ENCODE data around the gene TUBB3.
A peak's percentile ranks its signal among the peaks of the same experiment; 100 is the strongest.

Gene TUBB3

GRCh38 chr16:89945654-89946053 lies 22.5 kb downstream of the TUBB3 start:
- peaks cover 19% of the 10 kb centered on the region for H3K4me1 ChIP-seq (ENCODE audit: control insufficient read depth, insufficient read depth, low read length)
- H3K27ac ChIP-seq (ENCODE audit: low read length), result no peak overlapping the region
- no peaks in the 10 kb centered on the region for H3K9me3 ChIP-seq (ENCODE audit: control insufficient read depth in 2 of 2, low read length in 2 of 2)
- H3K27me3 ChIP-seq (ENCODE audit: control insufficient read depth in 1 of 2, insufficient read depth in 2 of 2, low read length in 2 of 2), result no peaks in the 10 kb centered on the region
- H3K9ac ChIP-seq (ENCODE audit: low read length in 2 of 2), result no peak overlapping the region
- no peaks in the 10 kb centered on the region for H3K36me3 ChIP-seq (ENCODE audit: control insufficient read depth in 2 of 2, insufficient read depth in 2 of 2, low read length in 2 of 2)
- H3K4me3 ChIP-seq (ENCODE audit: low read length in 2 of 2), result no peak overlapping the region

DNA sequence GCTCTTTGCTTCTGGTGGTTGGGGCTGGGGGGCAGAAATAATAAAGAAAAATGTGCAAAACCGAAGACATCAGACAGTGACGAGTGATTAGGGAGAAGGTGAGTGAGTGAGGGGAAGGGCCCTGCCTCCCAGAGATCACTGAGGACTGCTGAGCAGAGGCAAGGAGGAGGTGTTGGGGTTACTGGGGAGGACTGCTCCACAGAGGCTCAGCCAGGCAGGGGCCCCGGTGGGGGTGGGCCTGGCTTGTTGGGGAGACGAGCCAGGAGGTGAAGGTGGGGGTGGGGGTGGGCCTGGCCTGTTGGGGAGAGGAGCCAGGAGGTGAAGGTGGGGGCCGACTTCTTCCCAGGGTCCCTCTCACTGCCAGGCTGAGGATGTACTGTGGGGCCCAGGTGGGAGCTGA lies 23.4 kb downstream of the TUBB3 start:
- Histone ChIP-seq H3K27me3 (ENCODE audit: control insufficient read depth in 1 of 2, insufficient read depth in 2 of 2, low read length in 2 of 2) (no peaks in the 10 kb centered on the region), H3K4me1 (ENCODE audit: control insufficient read depth, insufficient read depth, low read length) (peaks cover 19% of the 10 kb centered on the region), H3K4me3 (ENCODE audit: low read length in 2 of 2) (no peak overlapping the region), H3K9me3 (ENCODE audit: control insufficient read depth in 2 of 2, low read length in 2 of 2) (no peaks in the 10 kb centered on the region), H3K27ac (ENCODE audit: low read length) (no peak overlapping the region), H3K9ac (ENCODE audit: low read length in 2 of 2) (no peak overlapping the region), H3K36me3 (ENCODE audit: control insufficient read depth in 2 of 2, insufficient read depth in 2 of 2, low read length in 2 of 2) (no peaks in the 10 kb centered on the region)

DNA sequence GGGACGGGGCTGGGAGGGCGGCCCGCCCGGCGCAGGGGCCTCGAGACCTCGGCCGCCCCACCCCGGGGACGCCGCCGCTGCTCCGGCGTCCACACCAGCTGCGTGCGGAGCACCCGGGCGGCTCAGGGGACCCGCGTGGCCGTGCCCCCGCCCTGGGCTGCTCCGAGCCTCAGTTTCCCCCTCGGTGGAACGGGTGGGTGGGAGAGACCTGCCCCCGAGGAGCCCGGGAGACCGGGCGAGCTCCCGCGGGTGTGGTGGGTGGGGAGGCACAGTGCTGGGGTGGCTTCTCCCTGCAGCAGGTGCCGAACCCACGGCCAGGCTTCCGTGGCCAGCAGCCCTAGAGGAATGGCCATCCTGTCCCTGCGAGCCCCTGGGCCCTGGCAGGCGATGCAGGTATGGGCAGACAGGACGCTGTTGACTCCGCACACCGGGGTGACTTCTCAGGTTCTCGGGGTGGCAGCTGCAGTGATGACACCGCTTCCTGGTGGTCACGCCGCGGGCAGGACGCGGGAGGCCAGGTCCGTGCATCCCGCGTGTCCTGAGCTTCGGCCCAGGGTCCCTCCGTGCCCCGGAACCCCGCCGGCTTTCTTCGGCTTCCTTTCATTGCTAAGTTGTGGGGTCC lies 26.1 kb downstream of the TUBB3 start:
- Histone ChIP-seq H3K4me1 (ENCODE audit: control insufficient read depth, insufficient read depth, low read length) (peaks cover 19% of the 10 kb centered on the region), H3K4me3 (ENCODE audit: low read length in 2 of 2) (peak overlapping the region; percentile 55 to 72), H3K27ac (ENCODE audit: low read length) (no peak overlapping the region), H3K9me3 (ENCODE audit: control insufficient read depth in 2 of 2, low read length in 2 of 2) (no peaks in the 10 kb centered on the region), H3K9ac (ENCODE audit: low read length in 2 of 2) (peak overlapping the region; percentile 51), H3K27me3 (ENCODE audit: control insufficient read depth in 1 of 2, insufficient read depth in 2 of 2, low read length in 2 of 2) (no peaks in the 10 kb centered on the region), H3K36me3 (ENCODE audit: control insufficient read depth in 2 of 2, insufficient read depth in 2 of 2, low read length in 2 of 2) (no peaks in the 10 kb centered on the region)

DNA sequence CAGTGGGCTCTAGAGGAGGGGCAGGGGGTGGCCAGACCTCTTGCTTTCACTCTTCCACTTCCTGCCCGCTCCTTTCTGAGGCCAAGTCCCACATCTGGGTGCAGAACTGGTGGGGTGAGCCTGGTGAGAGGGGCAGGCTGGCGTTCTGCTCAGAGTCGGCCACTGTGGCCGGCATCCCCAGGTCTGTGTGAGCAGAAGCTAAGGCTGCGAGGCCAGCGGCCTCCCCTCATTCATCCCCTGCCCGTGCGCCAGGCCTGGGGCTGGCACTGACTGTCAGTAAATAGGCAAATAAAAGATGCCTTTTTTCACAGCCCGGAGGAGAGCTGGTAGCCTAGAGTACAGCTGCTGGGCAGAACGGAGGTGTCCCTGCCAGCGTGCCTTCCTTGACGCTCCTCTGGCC lies 26.6 kb downstream of the TUBB3 start:
- Histone ChIP-seq H3K9me3 (ENCODE audit: control insufficient read depth in 2 of 2, low read length in 2 of 2) (no peaks in the 10 kb centered on the region), H3K27me3 (ENCODE audit: control insufficient read depth in 1 of 2, insufficient read depth in 2 of 2, low read length in 2 of 2) (no peaks in the 10 kb centered on the region), H3K27ac (ENCODE audit: low read length) (no peak overlapping the region), H3K4me3 (ENCODE audit: low read length in 2 of 2) (peak overlapping the region in 1 of 2 donors; percentile 72), H3K36me3 (ENCODE audit: control insufficient read depth in 2 of 2, insufficient read depth in 2 of 2, low read length in 2 of 2) (no peaks in the 10 kb centered on the region), H3K9ac (ENCODE audit: low read length in 2 of 2) (no peak overlapping the region), H3K4me1 (ENCODE audit: control insufficient read depth, insufficient read depth, low read length) (peaks cover 19% of the 10 kb centered on the region)

- Histone ChIP-seq H3K4me1 (ENCODE audit: control insufficient read depth, insufficient read depth, low read length) (peaks cover 19% of the 10 kb centered on the region), H3K9ac (ENCODE audit: low read length in 2 of 2) (no peak overlapping the region), H3K27ac (ENCODE audit: low read length) (no peak overlapping the region), H3K9me3 (ENCODE audit: control insufficient read depth in 2 of 2, low read length in 2 of 2) (no peaks in the 10 kb centered on the region), H3K27me3 (ENCODE audit: control insufficient read depth in 1 of 2, insufficient read depth in 2 of 2, low read length in 2 of 2) (no peaks in the 10 kb centered on the region), H3K4me3 (ENCODE audit: low read length in 2 of 2) (no peak overlapping the region), H3K36me3 (ENCODE audit: control insufficient read depth in 2 of 2, insufficient read depth in 2 of 2, low read length in 2 of 2) (peaks cover 2 to 5% of the 10 kb centered on the region in 2 donors)
Measured at GRCh38 chr16:89951509-89951908, 28.4 kb downstream of the TUBB3 start.

GRCh38 chr16:89952049-89952448 lies 28.9 kb downstream of the TUBB3 start:
- Histone ChIP-seq H3K36me3 (ENCODE audit: control insufficient read depth in 2 of 2, insufficient read depth in 2 of 2, low read length in 2 of 2) (peaks cover 4 to 5% of the 10 kb centered on the region in 2 donors), H3K9ac (ENCODE audit: low read length in 2 of 2) (no peak overlapping the region), H3K27ac (ENCODE audit: low read length) (no peak overlapping the region), H3K4me3 (ENCODE audit: low read length in 2 of 2) (no peak overlapping the region), H3K4me1 (ENCODE audit: control insufficient read depth, insufficient read depth, low read length) (peaks cover 19% of the 10 kb centered on the region), H3K27me3 (ENCODE audit: control insufficient read depth in 1 of 2, insufficient read depth in 2 of 2, low read length in 2 of 2) (no peaks in the 10 kb centered on the region), H3K9me3 (ENCODE audit: control insufficient read depth in 2 of 2, low read length in 2 of 2) (no peaks in the 10 kb centered on the region)

- Histone ChIP-seq H3K4me3 (ENCODE audit: low read length in 2 of 2) (no peak overlapping the region), H3K4me1 (ENCODE audit: control insufficient read depth, insufficient read depth, low read length) (peaks cover 17% of the 10 kb centered on the region), H3K9me3 (ENCODE audit: control insufficient read depth in 2 of 2, low read length in 2 of 2) (no peaks in the 10 kb centered on the region)
Measured at GRCh38 chr16:89952551-89952950, 29.4 kb downstream of the TUBB3 start.

GRCh38 chr16:89953671-89954406 lies 30.7 kb downstream of the TUBB3 start:
- peaks cover 9% of the 10 kb centered on the region for H3K4me1 ChIP-seq (ENCODE audit: control insufficient read depth, insufficient read depth, low read length)
- no peaks in the 10 kb centered on the region for H3K9me3 ChIP-seq (ENCODE audit: control insufficient read depth in 2 of 2, low read length in 2 of 2)
- no peaks in the 10 kb centered on the region for H3K27me3 ChIP-seq (ENCODE audit: control insufficient read depth in 1 of 2, insufficient read depth in 2 of 2, low read length in 2 of 2)
- H3K4me3 ChIP-seq (ENCODE audit: low read length in 2 of 2), result no peak overlapping the region
- H3K36me3 ChIP-seq (ENCODE audit: control insufficient read depth in 2 of 2, insufficient read depth in 2 of 2, low read length in 2 of 2), result peaks cover 10 to 16% of the 10 kb centered on the region in 2 donors
- no peak overlapping the region for H3K27ac ChIP-seq (ENCODE audit: low read length)
- no peak overlapping the region for H3K9ac ChIP-seq (ENCODE audit: low read length in 2 of 2)

More at GRCh38 chr16:89952551-89952950, 29.4 kb downstream of the TUBB3 start:
- Histone ChIP-seq H3K27ac (ENCODE audit: low read length) (no peak overlapping the region), H3K27me3 (ENCODE audit: control insufficient read depth in 1 of 2, insufficient read depth in 2 of 2, low read length in 2 of 2) (no peaks in the 10 kb centered on the region), H3K36me3 (ENCODE audit: control insufficient read depth in 2 of 2, insufficient read depth in 2 of 2, low read length in 2 of 2) (peaks cover 6% of the 10 kb centered on the region in 2 donors), H3K9ac (ENCODE audit: low read length in 2 of 2) (no peak overlapping the region)

- Histone ChIP-seq H3K9me3 (ENCODE audit: control insufficient read depth in 2 of 2, low read length in 2 of 2) (no peaks in the 10 kb centered on the region), H3K27me3 (ENCODE audit: control insufficient read depth in 1 of 2, insufficient read depth in 2 of 2, low read length in 2 of 2) (no peaks in the 10 kb centered on the region), H3K4me1 (ENCODE audit: control insufficient read depth, insufficient read depth, low read length) (peaks cover 4% of the 10 kb centered on the region), H3K9ac (ENCODE audit: low read length in 2 of 2) (no peak overlapping the region), H3K27ac (ENCODE audit: low read length) (no peak overlapping the region), H3K36me3 (ENCODE audit: control insufficient read depth in 2 of 2, insufficient read depth in 2 of 2, low read length in 2 of 2) (peaks cover 10 to 20% of the 10 kb centered on the region in 2 donors), H3K4me3 (ENCODE audit: low read length in 2 of 2) (no peak overlapping the region)
Measured at GRCh38 chr16:89954462-89954861, 31.3 kb downstream of the TUBB3 start.

GRCh38 chr16:89955001-89955685 lies 32.0 kb downstream of the TUBB3 start:
- no peaks in the 10 kb centered on the region for H3K4me1 ChIP-seq (ENCODE audit: control insufficient read depth, insufficient read depth, low read length)
- no peak overlapping the region for H3K4me3 ChIP-seq (ENCODE audit: low read length in 2 of 2)
- no peak overlapping the region for H3K27ac ChIP-seq (ENCODE audit: low read length)
- no peak overlapping the region for H3K9ac ChIP-seq (ENCODE audit: low read length in 2 of 2)
- peaks cover 10 to 20% of the 10 kb centered on the region in 2 donors for H3K36me3 ChIP-seq (ENCODE audit: control insufficient read depth in 2 of 2, insufficient read depth in 2 of 2, low read length in 2 of 2)
- no peaks in the 10 kb centered on the region for H3K9me3 ChIP-seq (ENCODE audit: control insufficient read depth in 2 of 2, low read length in 2 of 2)
- no peaks in the 10 kb centered on the region for H3K27me3 ChIP-seq (ENCODE audit: control insufficient read depth in 1 of 2, insufficient read depth in 2 of 2, low read length in 2 of 2)

Data from stomach smooth muscle (tissue), 2 donors.